ENCODE measurements around the gene KCTD12. TPM values are rescaled to one million over a fixed set of nuclear protein-coding genes. Genes with fewer than 3 reads are reported as not detected.

The KCTD12 gene
- total RNA-seq, 5 donors from 2014 or later (not counting 1 experiment from before 2014, with no cell fraction given): 3.8 to 8.7 (median 6.2) TPM

GRCh38 chr13:76861859-76862258 is 24.3 kb downstream of the KCTD12 start:
- Histone ChIP-seq H3K27ac (ENCODE audit: low read length) (no peak overlapping the region), H3K4me1 (ENCODE audit: control insufficient read depth in 1 of 2, extremely low read depth in 1 of 2, insufficient read depth in 2 of 2, low read length in 2 of 2) (no peaks in the 10 kb centered on the region), H3K9me3 (no peaks in the 10 kb centered on the region), H3K27me3 (replicated peaks in 1 of 2; ENCODE audit: control insufficient read depth in 2 of 2, extremely low read depth in 1 of 2, insufficient read depth in 2 of 2, low read length in 1 of 2) (peaks cover 0 to 3% of the 10 kb centered on the region in 2 experiments), H3K36me3 (ENCODE audit: control insufficient read depth in 2 of 2, extremely low read depth in 1 of 2, insufficient read depth in 1 of 2, low read length in 1 of 2) (no peaks in the 10 kb centered on the region), H3K4me3 (ENCODE audit: control insufficient read depth in 1 of 2, extremely low read depth in 1 of 2, low read length in 1 of 2) (no peak overlapping the region)
- Mint-ChIP-seq H3K27ac (no peak overlapping the region), H3K9me3 (peaks cover 0 to 2% (median 0%) of the 10 kb centered on the region in 3 donors), H3K36me3 (no peaks in the 10 kb centered on the region), H3K4me1 (no peaks in the 10 kb centered on the region), H3K27me3 (peaks cover 16 to 20% of the 10 kb centered on the region in 2 donors), H3K4me3 (no peak overlapping the region)
- POLR2A ChIA-PET: no interaction called here
- CTCF ChIA-PET: no interaction called here
- 76% methylated on average over 2 of the region's 3 CpGs for WGBS (ENCODE audit: insufficient coverage)
- ATAC-seq (replicated peaks in 1 of 4): no peak
- no peak for DNase-seq

GRCh38 chr13:76860706-76861105 is 25.5 kb downstream of the KCTD12 start:
- WGBS (ENCODE audit: insufficient coverage): no CpG with 5 or more reads among the region's 2 CpGs
- Mint-ChIP-seq H3K36me3 (no peaks in the 10 kb centered on the region), H3K4me1 (peaks cover 0 to 2% (median 0%) of the 10 kb centered on the region in 3 donors), H3K27me3 (peaks cover 12 to 15% of the 10 kb centered on the region in 2 donors), H3K27ac (no peak overlapping the region), H3K9me3 (peaks cover 0 to 2% (median 0%) of the 10 kb centered on the region in 3 donors), H3K4me3 (no peak overlapping the region)
- ChIA-PET POLR2A (no interaction called here), CTCF (no interaction called here)
- no peaks in the 10 kb centered on the region for H3K9me3 ChIP-seq
- no peak overlapping the region for H3K4me3 ChIP-seq (ENCODE audit: control insufficient read depth in 1 of 2, extremely low read depth in 1 of 2, low read length in 1 of 2)
- H3K36me3 ChIP-seq (ENCODE audit: control insufficient read depth in 2 of 2, extremely low read depth in 1 of 2, insufficient read depth in 1 of 2, low read length in 1 of 2): no peaks in the 10 kb centered on the region
- no peak for ATAC-seq (replicated peaks in 1 of 4)
- peaks cover 0 to 3% of the 10 kb centered on the region in 2 experiments for H3K27me3 ChIP-seq (replicated peaks in 1 of 2; ENCODE audit: control insufficient read depth in 2 of 2, extremely low read depth in 1 of 2, insufficient read depth in 2 of 2, low read length in 1 of 2)
- H3K27ac ChIP-seq (ENCODE audit: low read length): no peak overlapping the region
- no peak for DNase-seq
- no peaks in the 10 kb centered on the region for H3K4me1 ChIP-seq (ENCODE audit: control insufficient read depth in 1 of 2, extremely low read depth in 1 of 2, insufficient read depth in 2 of 2, low read length in 2 of 2)

GRCh38 chr13:76854894-76855293 is 31.3 kb downstream of the KCTD12 start:
- H3K36me3 Mint-ChIP-seq: no peaks in the 10 kb centered on the region

GRCh38 chr13:76853921-76854608 is 32.1 kb downstream of the KCTD12 start:
- WGBS (ENCODE audit: insufficient coverage): no CpG with 5 or more reads among the region's 4 CpGs
- Mint-ChIP-seq H3K27ac (no peak overlapping the region), H3K27me3 (no peaks in the 10 kb centered on the region), H3K4me3 (no peak overlapping the region), H3K36me3 (no peaks in the 10 kb centered on the region), H3K9me3 (peaks cover 0 to under 1% (median 0%) of the 10 kb centered on the region in 3 donors), H3K4me1 (peaks cover 0 to 2% (median 0%) of the 10 kb centered on the region in 3 donors)
- H3K4me3 ChIP-seq (ENCODE audit: control insufficient read depth in 1 of 2, extremely low read depth in 1 of 2, low read length in 1 of 2): no peak overlapping the region
- no peak overlapping the region for H3K27ac ChIP-seq (ENCODE audit: low read length)
- no peaks in the 10 kb centered on the region for H3K4me1 ChIP-seq (ENCODE audit: control insufficient read depth in 1 of 2, extremely low read depth in 1 of 2, insufficient read depth in 2 of 2, low read length in 2 of 2)
- ATAC-seq (replicated peaks in 1 of 4) (no peak), DNase-seq (no peak)
- no peaks in the 10 kb centered on the region for H3K9me3 ChIP-seq
- ChIA-PET POLR2A (no interaction called here), CTCF (no interaction called here)
- H3K36me3 ChIP-seq (ENCODE audit: control insufficient read depth in 2 of 2, extremely low read depth in 1 of 2, insufficient read depth in 1 of 2, low read length in 1 of 2): no peaks in the 10 kb centered on the region
- no peaks in the 10 kb centered on the region for H3K27me3 ChIP-seq (replicated peaks in 1 of 2; ENCODE audit: control insufficient read depth in 2 of 2, extremely low read depth in 1 of 2, insufficient read depth in 2 of 2, low read length in 1 of 2)

More at GRCh38 chr13:76854894-76855293, 31.3 kb downstream of the KCTD12 start:
- ChIA-PET CTCF (interaction anchor here in 1 of 2 donors (0.6 kb wide), 1 partner anchor 118 kb away, joined by 3 read pairs; no protein-coding TSS in a partner anchor), POLR2A (no interaction called here)
- no peak overlapping the region for H3K4me3 Mint-ChIP-seq
- H3K27ac ChIP-seq (ENCODE audit: low read length): no peak overlapping the region
- no peak overlapping the region for H3K4me3 ChIP-seq (ENCODE audit: control insufficient read depth in 1 of 2, extremely low read depth in 1 of 2, low read length in 1 of 2)
- no peak for ATAC-seq (replicated peaks in 1 of 4)
- no peaks in the 10 kb centered on the region for H3K4me1 ChIP-seq (ENCODE audit: control insufficient read depth in 1 of 2, extremely low read depth in 1 of 2, insufficient read depth in 2 of 2, low read length in 2 of 2)
- no CpG with 5 or more reads among the region's 1 CpG for WGBS (ENCODE audit: insufficient coverage)
- no peaks in the 10 kb centered on the region for H3K9me3 ChIP-seq
- peaks cover 0 to 2% (median 0%) of the 10 kb centered on the region in 3 donors for H3K4me1 Mint-ChIP-seq
- DNase-seq: no peak
- no peaks in the 10 kb centered on the region for H3K27me3 ChIP-seq (replicated peaks in 1 of 2; ENCODE audit: control insufficient read depth in 2 of 2, extremely low read depth in 1 of 2, insufficient read depth in 2 of 2, low read length in 1 of 2)
- H3K36me3 ChIP-seq (ENCODE audit: control insufficient read depth in 2 of 2, extremely low read depth in 1 of 2, insufficient read depth in 1 of 2, low read length in 1 of 2): no peaks in the 10 kb centered on the region
- H3K27ac Mint-ChIP-seq: no peak overlapping the region
- H3K9me3 Mint-ChIP-seq: peaks cover 0 to 2% (median 0%) of the 10 kb centered on the region in 3 donors
- H3K27me3 Mint-ChIP-seq: no peaks in the 10 kb centered on the region

- no peak overlapping the region for H3K4me3 ChIP-seq (ENCODE audit: control insufficient read depth in 1 of 2, extremely low read depth in 1 of 2, low read length in 1 of 2)
- ATAC-seq (replicated peaks in 1 of 4): no peak
- H3K36me3 ChIP-seq (ENCODE audit: control insufficient read depth in 2 of 2, extremely low read depth in 1 of 2, insufficient read depth in 1 of 2, low read length in 1 of 2): no peaks in the 10 kb centered on the region
- Mint-ChIP-seq H3K4me3 (no peak overlapping the region), H3K4me1 (peaks cover 0 to 2% (median 0%) of the 10 kb centered on the region in 3 donors), H3K36me3 (no peaks in the 10 kb centered on the region), H3K9me3 (no peaks in the 10 kb centered on the region), H3K27me3 (no peaks in the 10 kb centered on the region), H3K27ac (no peak overlapping the region)
- H3K4me1 ChIP-seq (ENCODE audit: control insufficient read depth in 1 of 2, extremely low read depth in 1 of 2, insufficient read depth in 2 of 2, low read length in 2 of 2): no peaks in the 10 kb centered on the region
- H3K9me3 ChIP-seq: no peaks in the 10 kb centered on the region
- ChIA-PET POLR2A (no interaction called here), CTCF (no interaction called here)
- no peak overlapping the region for H3K27ac ChIP-seq (ENCODE audit: low read length)
- WGBS (ENCODE audit: insufficient coverage): no CpG with 5 or more reads among the region's 1 CpG
- H3K27me3 ChIP-seq (replicated peaks in 1 of 2; ENCODE audit: control insufficient read depth in 2 of 2, extremely low read depth in 1 of 2, insufficient read depth in 2 of 2, low read length in 1 of 2): no peaks in the 10 kb centered on the region
- no peak for DNase-seq
Observed at GRCh38 chr13:76853481-76853880, 32.7 kb downstream of the KCTD12 start.

GRCh38 chr13:76852986-76853385 is 33.2 kb downstream of the KCTD12 start:
- no peak overlapping the region for H3K27ac ChIP-seq (ENCODE audit: low read length)
- H3K4me3 Mint-ChIP-seq: no peak overlapping the region
- no peaks in the 10 kb centered on the region for H3K36me3 ChIP-seq (ENCODE audit: control insufficient read depth in 2 of 2, extremely low read depth in 1 of 2, insufficient read depth in 1 of 2, low read length in 1 of 2)
- H3K4me1 Mint-ChIP-seq: peaks cover 0 to 2% (median 0%) of the 10 kb centered on the region in 3 donors
- no peaks in the 10 kb centered on the region for H3K9me3 ChIP-seq
- H3K27me3 ChIP-seq (replicated peaks in 1 of 2; ENCODE audit: control insufficient read depth in 2 of 2, extremely low read depth in 1 of 2, insufficient read depth in 2 of 2, low read length in 1 of 2): no peaks in the 10 kb centered on the region
- H3K4me3 ChIP-seq (ENCODE audit: control insufficient read depth in 1 of 2, extremely low read depth in 1 of 2, low read length in 1 of 2): no peak overlapping the region
- no peak for ATAC-seq (replicated peaks in 1 of 4)
- ChIA-PET POLR2A (no interaction called here), CTCF (no interaction called here)
- H3K4me1 ChIP-seq (ENCODE audit: control insufficient read depth in 1 of 2, extremely low read depth in 1 of 2, insufficient read depth in 2 of 2, low read length in 2 of 2): no peaks in the 10 kb centered on the region
- H3K27ac Mint-ChIP-seq: no peak overlapping the region
- no peaks in the 10 kb centered on the region for H3K36me3 Mint-ChIP-seq
- no peaks in the 10 kb centered on the region for H3K9me3 Mint-ChIP-seq
- no CpG with 5 or more reads among the region's 2 CpGs for WGBS (ENCODE audit: insufficient coverage)
- no peak for DNase-seq
- no peaks in the 10 kb centered on the region for H3K27me3 Mint-ChIP-seq

All from T-cell (primary cell).